Brain pericyte (primary cell): ENCODE data around the gene JAKMIP3.

Source experiments
- DNase-seq: peaks from one replicate; pipeline ENCODE4 v3.0.0-alpha.2; 2012; ENCODE audit warnings: low read depth, low spot score

Gene JAKMIP3

DNA sequence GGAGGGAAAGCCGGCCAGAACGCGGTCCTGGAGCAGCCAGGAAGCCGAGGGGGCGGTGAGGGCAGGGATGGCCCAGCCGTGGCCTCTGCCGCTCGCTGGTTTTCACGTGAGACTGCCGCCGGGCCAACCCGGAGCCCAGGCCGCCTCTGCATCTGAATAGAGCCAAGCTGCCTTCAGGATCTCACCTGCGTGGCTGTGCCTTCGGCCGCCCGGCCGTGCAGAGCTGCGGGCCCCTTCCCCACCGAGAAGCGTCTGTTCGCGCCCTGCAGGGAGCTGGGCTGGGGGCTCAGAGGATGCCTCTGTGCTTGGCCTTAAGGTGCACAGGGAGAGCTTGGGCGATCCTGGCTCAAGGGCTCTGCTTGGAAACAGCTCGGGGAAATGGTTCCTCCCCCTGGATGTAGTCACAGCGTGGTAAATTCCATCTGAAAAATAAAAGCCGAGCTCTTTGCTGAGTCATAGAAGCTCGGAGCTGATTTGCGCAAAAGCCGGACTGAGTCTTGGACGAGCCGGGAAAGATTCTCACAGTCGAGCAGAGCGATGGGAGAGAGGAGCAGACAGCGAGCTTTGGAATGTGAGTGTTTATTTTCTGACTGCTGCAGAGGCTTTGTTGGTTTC lies at the start of gene JAKMIP3:
Gene JAKMIP3, plus strand, starts transcription at position 456 of the 615 bp plus-strand sequence. CDS start 38,863 bp downstream, outside the sequence.
- DNase-seq, result peak; percentile 44

DNA sequence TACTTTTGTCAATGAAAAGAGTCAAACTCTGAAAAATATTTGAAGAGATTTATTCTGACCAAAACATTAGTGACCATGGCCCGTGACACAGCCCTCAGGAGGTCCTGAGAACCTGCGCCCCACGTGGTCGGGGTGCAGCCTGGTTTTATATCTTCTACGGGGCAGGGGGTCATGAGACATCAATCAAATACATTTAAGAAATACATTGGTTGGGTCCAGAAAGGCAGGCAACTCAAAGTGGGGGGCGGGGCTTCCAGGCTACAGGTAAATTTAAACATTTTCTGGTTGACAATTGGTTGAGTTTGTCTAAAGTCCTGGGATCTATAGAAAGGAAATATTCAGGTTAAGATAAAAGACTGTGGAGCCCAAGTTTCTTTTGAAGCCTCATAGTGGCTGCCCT lies 49.2 kb upstream of the JAKMIP3 start:
- no peak for DNase-seq

DNA sequence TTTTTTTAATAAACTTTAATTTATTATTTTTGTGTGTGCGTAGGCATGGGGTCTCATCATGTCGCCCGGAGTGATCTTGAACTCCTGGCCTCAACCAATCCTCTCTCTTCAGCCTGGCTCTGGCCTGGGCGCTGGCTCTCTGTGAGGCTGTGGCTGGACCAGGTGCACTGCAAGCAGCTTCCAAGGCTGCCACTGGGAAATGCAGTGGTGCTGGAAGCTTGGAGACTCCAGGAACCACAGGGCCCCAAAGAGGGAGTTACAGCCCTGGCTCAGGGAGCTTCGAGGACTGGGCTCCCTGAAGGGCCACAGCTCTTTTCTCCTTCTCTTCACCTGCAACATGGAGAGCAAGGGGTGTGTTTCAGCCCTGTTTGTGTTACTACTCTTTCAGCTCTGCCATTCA lies 47.3 kb upstream of the JAKMIP3 start:
- no peak for DNase-seq

DNA sequence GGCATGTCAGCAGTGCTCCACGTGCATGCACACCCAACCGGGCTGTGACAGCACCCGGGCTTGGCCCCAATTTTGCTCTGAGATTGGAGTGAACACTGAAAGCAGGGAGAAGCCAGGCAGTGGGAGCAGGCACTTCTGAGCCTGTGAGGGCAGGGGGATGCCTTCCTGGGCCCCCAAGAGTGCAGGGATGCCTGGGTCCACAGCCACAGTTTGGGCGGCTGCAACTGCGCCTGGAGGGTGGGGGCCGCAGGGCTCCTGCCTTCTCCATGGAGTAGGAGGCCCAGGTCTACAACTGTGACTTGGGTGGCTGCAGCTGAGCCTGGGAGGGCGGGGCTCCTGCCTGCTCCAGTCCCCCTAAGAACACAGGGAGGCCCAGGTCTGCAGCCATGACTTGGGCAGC lies 46.4 kb upstream of the JAKMIP3 start:
- no peak for DNase-seq

DNA sequence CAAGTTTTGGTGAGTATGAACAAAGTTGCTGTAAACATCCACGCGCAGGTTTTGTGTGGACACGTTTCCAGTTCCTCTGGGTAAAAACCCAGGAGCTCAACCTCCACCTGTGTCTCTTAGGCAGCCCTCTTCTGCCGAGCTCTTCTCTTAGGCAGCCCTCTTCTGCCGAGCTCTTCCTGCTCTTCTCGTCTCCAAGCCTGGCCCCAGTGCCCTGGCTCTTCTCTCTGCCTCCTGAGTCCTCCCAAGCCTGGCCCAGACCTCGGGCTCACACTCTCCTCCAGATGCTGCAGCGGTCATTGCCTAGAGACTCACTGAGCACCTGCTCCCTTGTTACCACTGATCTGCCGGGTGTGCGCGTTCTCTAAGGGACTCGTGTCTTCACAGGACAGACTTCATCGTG lies 45.3 kb upstream of the JAKMIP3 start:
- DNase-seq, result no peak

DNA sequence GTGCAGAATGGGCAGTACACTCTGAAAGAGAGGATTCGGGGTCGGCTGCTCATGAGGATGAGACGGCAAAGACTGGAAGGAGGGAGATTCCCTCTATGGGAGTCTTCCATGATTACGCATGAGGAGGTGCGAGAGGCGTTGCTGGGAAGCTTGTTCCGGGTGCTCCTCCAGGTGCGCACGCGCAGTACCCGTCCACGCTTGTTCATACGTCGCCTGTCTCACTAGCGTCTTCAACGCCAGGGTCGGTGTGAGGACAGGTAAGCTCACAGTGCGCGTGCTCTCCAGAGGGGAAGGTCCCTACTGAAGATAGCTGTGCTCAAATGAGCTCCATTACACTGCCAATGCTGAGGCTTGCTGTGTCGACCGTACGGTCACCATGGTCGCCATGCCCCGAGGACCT lies 44.7 kb upstream of the JAKMIP3 start:
- DNase-seq, result no peak

DNA sequence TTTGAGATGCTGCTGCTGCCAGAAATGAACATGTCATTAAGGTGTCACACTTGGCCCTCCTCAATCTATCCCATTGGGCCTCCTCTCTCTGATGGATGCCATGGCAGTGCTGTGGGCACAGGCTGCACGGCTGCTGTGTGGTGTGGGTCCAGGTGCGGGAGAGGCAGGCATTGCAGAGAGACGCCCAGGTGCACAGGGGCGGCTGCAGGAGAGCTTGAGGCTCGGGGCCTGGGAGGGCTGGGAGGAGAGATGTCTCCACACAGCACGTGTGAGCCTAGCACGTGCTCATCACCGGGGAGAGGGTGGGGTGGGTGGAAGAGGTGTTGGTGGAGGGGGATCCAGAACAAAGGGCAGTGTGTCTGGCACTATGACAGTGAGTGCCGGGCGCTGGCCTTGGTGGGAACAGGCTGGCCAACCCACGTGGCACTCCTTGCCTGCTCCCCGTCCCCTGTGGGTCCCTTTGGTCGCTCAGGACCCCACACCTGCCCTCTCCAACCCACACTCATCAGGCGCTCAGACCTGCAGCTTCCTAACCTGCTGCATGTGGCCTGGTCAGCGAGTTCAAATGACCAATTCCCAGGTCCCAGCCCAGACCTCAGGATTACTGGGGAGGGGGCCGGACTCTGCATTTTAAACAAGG lies 44.1 kb upstream of the JAKMIP3 start:
- no peak for DNase-seq

DNA sequence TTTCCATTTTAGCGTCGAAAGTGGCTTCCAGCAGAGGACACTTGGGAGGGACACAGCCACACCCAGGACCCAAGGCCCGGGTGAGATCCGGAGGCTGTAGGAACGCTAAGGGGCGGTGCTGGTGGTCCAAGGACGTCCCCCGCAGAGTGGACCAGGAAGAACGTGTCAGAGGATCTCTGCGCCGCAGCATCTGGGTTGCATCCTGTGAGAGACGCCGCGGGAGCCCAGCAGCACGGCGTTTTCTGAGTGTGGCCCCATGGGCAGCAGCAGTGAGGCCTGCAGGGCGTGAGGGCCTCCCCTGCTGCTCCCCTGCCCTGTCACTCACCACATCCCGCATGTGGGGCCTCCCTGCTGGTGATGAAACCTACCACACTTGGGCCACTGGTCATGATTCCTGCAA lies 43.5 kb upstream of the JAKMIP3 start:
- DNase-seq, result no peak

DNA sequence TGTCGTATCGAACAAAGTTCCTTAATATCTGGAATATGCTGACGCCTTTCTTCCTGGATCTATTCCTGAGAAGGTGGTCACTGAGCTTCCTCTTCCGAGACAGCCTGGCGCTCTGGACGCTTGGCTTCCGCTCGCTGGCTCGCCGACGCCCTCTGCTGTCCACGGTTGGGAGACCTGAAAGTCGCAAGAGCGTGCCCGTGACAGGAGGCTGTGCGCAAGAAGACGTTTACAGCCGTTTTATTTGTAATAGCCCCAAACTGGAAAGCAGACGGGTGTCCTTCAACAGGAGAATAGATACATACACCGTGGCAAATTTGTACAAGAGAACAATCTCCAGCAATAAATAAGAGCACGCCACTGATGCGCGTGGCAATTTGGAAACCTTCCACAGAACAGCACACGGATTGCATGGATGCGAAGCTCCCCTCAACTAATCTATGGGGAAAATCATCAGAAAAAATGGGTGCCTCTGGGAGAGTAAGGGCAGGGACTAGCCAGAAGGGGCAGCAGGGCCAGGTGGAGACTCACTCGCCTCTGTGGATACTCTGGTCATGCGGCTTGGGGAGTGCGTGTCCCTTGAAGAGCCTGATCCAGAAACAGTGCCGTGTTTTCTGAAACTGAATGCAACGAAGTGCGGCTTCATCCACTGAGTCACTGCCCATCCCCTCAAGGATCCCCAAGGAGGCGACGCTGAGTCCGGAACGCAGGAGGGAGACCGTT lies 42.5 kb upstream of the JAKMIP3 start:
- DNase-seq, result peak; percentile 36

DNA sequence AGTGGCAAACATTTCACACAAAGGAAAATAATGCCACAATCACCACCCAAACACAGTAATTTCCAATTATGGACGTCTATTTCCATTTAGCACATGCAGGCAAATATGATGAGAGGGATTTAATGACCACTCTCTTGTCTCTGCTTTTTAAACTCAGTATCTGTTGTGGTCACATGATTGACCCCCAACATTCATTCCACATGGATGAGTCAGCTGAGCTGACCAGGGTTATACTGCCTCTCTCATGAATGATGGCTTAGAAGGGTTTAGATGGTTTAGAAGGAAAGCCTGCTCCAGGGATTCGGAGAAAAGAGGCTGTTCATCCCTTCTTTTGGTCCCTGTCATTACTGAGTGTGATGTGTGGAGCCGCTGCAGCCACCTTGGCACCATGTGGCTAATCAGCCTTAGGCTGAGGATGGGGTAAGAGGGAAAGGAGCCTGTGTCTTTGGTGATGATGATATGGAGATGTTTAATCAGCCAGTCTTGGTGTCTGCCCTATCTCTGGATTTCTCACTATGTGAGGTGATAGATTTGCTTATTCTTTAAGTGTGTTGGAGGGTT lies 38.2 kb upstream of the JAKMIP3 start:
- DNase-seq, result no peak

DNA sequence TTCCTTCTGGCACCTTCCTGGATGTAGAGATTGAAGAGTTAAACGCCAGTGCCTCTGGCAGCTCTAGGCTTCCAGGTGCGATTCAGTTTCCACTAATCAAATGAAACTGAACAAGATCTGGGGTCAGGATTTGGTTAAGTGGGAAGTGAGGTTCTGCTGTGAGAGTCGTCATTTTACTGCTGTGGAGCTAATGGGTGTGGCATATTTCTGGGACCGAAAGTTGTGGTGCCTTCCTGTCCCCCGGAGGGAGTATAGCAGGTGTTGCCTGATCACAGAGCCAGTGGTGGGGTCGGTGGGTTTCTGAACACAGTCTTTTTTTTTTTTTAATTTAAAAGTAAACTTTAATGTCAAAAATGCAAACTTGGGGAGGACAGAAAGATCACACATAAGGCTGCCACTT lies 37.0 kb upstream of the JAKMIP3 start:
- no peak for DNase-seq

DNA sequence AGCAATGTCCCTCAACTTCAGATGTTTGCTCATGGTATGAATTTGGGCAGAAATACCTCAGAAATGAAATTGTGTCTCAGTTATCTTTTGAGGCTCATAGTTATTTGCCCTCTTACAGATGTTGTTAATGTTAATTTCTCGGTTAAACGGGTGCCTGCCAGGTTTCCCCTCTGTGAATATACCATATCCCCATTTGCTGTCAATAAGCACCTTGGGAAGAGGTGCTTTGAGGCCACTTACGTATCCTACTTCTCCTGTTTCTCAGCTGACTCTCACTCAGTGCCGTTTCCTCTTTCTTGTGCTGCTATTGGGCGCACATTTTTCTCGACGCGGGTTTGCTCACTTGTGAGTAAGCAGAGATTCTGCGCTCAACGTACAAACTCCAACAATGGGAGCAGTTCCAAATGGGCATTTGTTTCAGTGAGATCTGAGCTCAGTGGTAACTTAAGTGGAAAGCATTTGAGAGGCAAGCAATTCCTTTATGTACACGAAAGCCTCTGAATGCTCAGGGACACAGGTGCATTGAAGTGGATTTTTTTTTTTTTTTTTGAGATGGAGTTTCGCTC lies 34.8 kb upstream of the JAKMIP3 start:
- no peak for DNase-seq

DNA sequence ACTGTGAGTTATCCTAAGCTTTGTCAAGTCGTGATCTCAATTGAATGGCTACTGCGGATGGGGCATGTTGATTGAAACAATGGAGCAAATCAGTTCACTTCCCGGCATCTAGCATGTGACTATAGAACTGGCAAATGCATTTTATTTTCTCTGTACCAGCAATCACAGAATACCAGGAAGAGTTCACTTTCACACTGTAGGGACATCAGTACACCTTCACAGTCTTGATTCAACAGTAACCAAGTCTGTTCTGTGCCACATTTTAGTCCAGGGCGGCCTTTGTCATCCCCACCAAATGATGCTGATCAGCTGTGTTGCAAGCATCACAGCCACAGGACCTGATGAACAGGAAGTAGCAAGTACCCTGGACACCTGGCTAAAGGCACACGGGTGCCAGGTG lies 32.1 kb upstream of the JAKMIP3 start:
- no peak for DNase-seq

DNA sequence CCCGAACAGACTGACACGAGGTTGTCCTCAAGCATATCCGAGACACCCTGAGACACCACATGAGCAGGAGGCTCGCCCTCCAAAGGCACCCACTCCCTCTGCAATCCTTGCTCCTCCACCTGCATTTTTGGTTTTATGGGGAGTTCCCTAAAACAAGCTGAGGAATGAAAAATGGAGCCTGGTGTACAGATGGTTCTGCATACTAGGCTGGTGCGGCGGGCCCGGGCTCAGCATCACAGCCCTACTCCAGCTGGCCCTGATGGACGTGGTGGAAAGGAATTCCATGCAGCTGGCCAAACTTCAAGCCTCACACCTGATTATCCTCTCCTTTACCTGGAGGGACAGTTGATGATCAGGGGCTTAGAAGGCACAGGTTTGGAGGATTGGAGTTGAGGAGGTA lies 30.3 kb upstream of the JAKMIP3 start:
- no peak for DNase-seq

DNA sequence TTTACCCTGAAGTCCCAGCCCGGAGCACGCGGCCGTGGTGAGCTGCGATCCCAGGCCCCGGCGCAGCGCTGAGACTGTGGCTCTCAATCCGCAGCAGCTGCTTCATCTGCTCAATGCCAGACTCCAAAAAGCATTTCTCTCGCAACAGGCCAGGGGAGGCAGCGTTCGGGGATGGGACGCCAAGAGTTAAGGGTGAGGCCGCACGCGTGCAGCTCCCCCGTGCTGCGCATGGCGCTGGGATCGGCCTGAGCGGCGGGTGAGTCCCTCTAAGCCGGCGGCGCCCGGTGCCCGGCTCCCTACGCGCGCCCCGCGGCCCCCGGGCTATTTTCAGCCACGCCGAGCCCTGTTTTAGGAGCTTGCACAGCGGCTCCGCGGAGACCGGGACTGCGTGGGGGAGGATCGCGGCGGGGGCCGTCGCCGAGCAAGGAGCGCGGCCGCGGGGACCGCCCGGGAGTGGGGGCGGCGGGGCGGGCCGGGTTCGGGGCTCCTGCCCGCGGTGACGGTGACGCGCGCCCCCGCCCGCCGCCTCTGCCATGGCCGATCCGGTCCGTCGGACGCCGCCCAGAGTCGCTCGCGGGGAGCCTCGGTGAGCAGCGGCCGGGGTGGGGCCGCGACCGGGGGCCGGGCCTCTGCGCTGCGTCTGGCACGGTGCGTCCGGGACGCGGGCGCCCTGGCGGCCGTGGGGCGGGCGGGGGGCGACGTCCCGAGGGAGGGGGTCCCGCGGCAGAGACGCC lies 29.4 kb upstream of the JAKMIP3 start:
- DNase-seq, result no peak

DNA sequence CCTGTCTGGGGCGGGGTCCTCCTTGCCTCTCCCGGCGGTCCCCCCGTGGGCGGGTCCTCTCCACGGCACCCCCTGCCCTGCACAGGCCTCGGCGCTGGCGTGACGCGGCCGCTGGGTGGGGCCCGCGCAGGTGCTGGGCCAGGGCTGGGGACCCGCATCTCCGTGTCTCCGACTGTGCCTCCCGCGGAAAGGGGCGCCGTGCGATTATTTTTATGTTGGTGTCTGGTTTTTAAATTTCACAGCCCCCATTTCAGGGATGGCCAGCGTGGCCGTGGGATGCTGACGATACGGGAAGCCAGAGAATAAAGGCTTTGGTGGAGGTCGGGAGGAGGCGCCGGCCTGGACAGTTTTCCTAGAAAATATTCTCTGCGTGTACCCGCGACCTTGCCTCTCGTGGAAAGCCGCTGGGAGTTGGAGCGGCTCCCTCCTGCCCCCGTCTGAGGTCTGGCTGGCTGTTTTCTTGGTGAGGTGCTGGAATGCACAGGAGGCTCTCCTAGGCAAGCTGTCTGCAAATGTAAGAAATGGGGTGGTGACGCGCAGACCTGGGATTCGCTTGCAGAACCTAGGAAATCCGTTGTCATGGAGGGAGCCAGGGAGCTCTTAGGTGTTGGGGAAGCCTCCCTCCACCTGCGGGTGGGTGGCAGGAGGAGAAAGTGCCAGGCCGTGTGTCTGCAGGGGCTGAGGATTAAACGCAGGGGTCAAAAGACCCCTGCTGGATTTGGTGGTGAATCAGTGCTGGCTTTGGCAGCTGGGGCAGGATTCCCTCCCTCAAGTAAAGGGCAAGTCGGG lies 28.7 kb upstream of the JAKMIP3 start:
- DNase-seq, result no peak

DNA sequence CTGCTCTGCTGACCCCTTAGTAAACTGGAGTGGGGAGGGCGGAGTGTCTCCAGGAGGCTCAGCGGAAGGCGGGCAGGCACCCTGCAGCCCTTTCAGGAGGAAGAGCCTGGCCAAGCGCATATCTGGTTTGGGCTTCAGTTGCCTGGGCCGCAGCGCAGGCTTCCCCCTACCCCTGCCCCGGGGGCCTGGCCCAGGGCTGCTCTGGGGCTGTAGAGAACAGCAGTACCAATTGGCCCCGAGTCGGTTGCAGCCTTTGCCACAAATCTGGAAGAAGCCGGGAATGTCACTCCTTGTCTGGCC lies 28.1 kb upstream of the JAKMIP3 start:
- no peak for DNase-seq

DNA sequence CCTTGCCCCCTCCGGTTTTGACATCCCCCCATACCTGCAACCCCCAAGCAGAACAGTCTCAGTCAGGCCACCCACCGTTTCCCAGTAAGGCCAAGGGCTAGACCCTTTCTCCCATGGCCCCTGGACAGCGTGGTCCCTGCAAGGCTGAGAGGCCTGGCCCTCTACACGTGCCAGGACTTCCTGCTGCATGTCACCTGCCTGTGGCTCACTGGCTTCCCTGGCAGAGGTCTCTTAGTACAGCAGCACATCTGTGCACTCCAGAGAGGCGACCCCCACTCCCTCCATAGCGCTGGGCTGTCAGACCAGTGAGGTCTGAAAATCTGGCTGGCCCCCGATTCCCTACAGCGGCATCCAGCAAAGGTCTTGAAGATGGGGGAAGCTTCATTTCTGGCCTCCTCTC lies 26.4 kb upstream of the JAKMIP3 start:
- DNase-seq, result no peak

DNA sequence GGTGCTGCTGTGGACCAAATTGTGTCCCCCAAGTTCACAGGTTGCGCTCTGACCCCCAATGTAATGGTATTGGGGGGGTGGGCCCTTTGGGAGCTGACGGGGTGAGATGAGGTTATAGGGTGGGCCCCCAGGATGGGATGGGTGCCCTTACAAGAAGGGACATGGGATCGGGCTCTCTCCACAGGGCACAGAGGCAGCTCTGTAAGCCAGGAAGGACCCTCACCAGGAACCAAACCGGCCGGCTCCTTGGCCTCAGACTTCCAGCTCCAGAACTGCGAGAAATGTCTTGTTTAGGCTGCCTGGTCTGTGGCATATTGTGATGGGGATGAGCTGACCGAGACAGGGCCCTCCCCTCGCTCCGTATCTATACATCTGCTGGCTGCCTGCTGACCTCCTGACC lies 25.7 kb upstream of the JAKMIP3 start:
- DNase-seq, result no peak

DNA sequence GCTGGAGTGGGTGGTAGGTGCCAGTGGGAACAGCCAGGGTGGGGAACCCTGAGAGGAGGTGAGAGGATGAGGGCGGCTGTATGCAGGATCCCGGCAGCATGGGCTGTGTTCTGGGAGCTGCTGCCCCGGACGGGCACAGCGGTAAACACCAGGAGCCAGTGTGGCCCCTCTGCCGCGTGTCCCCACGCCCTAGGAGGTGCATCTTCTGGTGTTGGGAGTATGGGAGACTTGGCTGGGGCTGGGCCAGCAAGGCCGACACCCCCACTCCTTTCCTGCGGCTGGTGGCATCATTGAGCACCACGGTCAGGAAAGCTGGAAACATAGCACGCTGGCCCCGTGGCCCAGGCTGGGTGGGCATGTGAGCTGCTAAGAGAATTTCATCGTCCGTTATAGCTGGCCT lies 24.4 kb upstream of the JAKMIP3 start:
- no peak for DNase-seq
